CD4-positive, alpha-beta T cell treated with Interleukin-15 for 4 hours (primary cell): ENCODE measurements around the gene AFDN.

ENCODE experiments used
- DNase-seq: peaks from one replicate; pipeline ENCODE4 v3.0.0-alpha.2; 2020; ENCODE audit warnings: low spot score

Gene AFDN

DNA sequence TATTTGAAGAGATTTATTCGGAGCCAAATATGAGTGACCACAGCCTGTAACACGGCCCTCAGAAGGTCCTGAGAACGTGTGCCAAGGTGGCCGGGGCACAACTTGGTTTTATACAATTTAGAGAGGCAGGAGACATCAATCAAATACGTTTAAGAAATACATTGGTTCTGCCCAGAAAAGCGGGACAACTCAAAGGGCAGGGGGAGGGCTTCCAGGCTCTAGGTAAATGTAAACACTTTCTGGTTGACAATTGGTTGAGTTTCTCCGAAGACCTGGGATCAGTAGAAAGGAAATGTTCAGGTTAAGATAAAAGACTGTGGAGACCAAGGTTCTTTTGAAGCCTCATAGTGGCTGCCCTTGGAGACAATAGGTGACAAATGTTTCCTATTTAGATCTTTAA, 151.9 kb downstream of the AFDN start:
- DNase-seq: no peak

DNA sequence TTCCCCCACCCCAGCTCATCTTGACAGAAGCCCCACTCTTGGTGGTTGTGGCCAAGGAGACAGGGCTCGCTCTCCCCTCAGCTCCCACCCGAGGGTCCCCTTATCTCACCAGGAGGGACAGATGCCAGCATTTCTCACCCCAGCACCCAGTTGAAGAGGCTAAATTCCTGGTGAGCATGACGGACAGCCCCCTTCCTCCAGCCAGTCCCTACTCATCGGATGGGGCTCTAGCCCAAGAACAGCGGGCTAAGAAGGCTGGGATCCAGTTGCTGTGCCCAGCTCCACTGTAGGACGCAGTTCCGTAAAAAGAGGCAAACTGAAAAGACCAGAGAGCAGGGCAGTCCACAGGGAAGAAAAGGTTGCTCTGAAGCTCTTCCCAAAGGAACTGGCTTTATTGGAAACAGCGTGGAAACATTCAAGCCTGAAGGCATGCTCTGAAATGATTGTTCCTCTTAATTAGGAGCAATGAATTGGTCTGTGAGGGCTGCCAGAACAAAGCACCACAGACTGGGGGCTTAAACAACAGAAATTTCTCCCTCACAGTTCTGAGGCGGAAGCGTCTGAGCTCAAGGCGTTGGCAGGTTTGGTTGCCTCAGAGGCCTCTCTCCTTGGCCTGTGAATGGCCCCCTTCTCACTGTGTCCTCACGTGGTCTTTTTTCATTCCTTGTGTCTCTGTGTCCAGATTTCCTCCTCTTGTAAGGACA, 152.9 kb downstream of the AFDN start:
- no peak for DNase-seq

DNA sequence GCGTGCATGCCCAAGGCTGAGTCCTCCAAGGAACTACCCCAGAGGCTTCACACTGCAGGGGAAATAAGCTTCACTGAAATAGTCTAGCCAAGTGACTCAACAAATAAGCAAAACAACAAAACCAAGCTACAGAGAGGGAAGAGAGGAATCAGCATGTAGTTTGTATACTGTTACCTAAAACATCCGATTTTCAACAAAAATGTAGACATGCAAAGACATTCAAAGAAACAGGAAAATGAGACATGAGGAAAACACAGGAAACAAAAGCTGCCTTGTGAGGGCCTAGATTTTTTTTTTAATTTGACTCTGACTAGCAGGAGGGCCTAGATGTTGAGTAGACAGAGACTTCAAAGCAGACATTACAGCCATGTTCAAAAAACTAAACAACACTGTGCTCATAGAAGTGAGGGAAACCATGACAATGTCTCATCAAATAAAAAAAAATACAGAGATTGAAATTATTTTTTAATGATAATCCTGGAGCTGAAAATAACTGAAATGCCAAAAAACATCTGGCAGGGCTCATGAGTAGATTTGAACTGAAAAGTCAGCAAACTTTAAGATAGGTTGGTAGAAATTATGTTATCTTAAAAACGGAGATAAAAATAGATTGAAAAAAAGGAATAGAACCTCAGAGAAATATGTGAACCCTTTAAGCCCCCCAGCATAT, 154.3 kb downstream of the AFDN start:
- no peak for DNase-seq

DNA sequence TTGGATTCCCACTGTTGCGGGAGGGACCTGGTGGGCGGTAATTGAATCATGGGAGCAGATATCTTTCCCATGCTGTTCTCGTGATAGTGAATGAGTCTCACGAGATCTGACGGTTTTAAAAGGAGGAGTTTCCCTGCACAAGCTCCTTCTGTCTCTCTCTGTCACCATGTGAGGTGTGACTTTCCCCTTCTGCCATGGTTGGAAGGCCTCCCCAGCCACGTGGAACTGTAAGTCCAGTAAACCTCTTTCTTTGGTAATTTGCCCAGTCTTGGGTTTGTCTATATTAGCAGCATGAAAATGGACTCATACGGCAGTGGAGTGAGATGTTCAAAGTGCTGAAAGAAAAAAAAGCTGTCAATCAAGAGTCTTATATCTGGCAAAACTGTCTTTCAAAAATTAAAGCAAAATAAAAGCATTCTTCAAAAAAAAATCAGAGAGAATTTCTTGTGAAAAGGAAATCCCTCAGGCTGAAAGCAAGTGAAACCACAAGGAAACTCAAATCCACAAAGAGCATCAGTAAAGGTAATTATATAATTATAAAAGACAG, 155.3 kb downstream of the AFDN start:
- no peak for DNase-seq

GRCh38 chr6:167984144-167984719, 157.5 kb downstream of the AFDN start:
- no peak for DNase-seq

GRCh38 chr6:167984876-167985604, 158.3 kb downstream of the AFDN start:
- DNase-seq: no peak

- DNase-seq: no peak
These were observed 159.3 kb downstream of the AFDN start for GRCh38 chr6:167985911-167986595.

DNA sequence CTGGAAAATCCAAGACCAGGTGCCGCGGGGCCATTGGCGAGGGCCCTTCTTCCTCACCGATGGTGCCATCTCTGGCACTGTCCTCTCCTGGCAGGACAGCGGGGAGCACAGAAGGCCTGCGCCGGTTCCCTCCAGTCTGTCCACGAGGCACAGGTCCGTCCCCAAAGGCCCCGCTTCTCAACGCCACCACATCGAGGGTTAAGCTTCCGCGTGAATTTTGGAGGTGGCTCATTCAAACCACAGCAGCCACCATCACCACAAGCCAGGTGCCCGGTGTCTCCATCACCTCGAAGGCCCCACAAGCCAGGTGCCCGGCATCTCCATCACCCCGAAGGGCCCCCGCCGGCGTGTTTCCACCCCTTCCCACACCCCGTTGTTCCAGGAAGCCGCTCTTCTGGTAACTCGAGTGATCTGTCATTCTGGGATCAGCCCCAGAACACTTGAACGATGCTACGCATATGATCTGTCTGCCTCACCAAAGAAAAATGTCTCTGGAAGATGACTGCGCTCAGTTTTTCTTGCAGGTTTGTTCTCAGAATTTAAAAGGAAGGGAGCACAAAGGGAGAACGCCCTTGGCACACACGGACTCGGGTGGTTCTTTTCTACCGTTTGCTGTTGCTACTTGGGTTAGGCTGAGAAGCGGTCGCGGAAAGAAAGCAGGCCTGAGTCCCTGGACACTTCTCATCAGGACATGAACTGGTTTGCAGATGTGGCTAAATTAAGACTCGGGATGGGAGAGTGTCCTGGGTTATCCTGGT, 160.9 kb downstream of the AFDN start:
- no peak for DNase-seq

- no peak for DNase-seq
These were observed 161.4 kb downstream of the AFDN start for GRCh38 chr6:167988154-167988495.

GRCh38 chr6:167988945-167989841, 162.5 kb downstream of the AFDN start:
- DNase-seq: no peak

- DNase-seq: no peak
These were observed 163.6 kb downstream of the AFDN start for GRCh38 chr6:167990016-167990945.

GRCh38 chr6:167993169-167993568, 166.5 kb downstream of the AFDN start:
- no peak for DNase-seq

- no peak for DNase-seq
These were observed 167.1 kb downstream of the AFDN start for GRCh38 chr6:167993831-167994230.

- no peak for DNase-seq
These were observed 168.6 kb downstream of the AFDN start for GRCh38 chr6:167995302-167995701.

GRCh38 chr6:167995731-167996151, 169.0 kb downstream of the AFDN start:
- no peak for DNase-seq

- DNase-seq: no peak
These were observed 169.9 kb downstream of the AFDN start for GRCh38 chr6:167996424-167997199.

- DNase-seq: no peak
These were observed 170.9 kb downstream of the AFDN start, which contains the start of gene KIF25 for GRCh38 chr6:167997642-167998041. Gene KIF25, plus strand, starts transcription at chr6:167997671. Its CDS starts 31,915 bp downstream, at chr6:168029586.

DNA sequence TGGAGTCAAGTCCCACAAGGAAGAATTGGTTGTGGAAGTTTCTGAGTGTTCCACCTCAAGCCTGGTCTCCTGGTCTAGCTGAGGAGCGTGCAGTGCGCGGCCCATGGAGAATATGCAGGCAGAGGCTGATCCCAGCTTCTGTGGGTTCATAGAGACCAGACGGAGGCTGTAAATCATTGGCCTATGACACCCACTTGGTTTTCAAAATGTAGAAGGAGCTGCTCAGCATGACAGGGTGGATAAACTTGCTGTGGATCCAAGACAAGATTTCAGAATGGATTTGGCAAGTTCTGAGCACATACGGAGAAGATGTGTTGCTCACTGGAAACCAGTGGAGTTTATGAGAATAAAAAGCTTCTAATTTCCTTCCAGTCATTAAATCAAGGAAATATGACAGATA, 171.5 kb downstream of the AFDN start:
- no peak for DNase-seq
